OCI-LY7 (cell line): ENCODE data around the gene VWC2L. TPM values are rescaled to one million over a fixed set of nuclear protein-coding genes. Genes with fewer than 3 reads are reported as not detected.

ENCODE experiments used
- BruUV-seq: library from RNA; stranded (reverse); fragments of 400-500 nt; replicated peaks from 2 replicates; lab custom pipeline; 2021; lab: Mats Ljungman, UMichigan
- CTCF ChIA-PET: fragments of 300-600 bp; sonication (Branson Sonifier 250); formaldehyde crosslinking; loops from one replicate; lab custom pipeline; 2022; ENCODE audit warnings: antibody characterized with exemption; ENCODE audit not compliant: unreplicated experiment; lab: Charles Lee
- POLR2A ChIA-PET: fragments of 300-600 bp; sonication (Branson Sonifier 250); formaldehyde crosslinking; loops from one replicate; lab custom pipeline; 2022; ENCODE audit warnings: antibody characterized with exemption; lab: Charles Lee
- DNase-seq: peaks from one replicate; pipeline ENCODE4 v3.0.0-alpha.2; 2015; ENCODE audit warnings: low spot score
- H2AFZ ChIP-seq: fragments of 200-600 bp; sonication (generic), shearing (Covaris generic); 2 replicates; pipeline ENCODE4 v1.6.1; 2014; ENCODE audit warnings: mild to moderate bottlenecking, antibody characterized with exemption, low read length, moderate library complexity
- H3K27ac ChIP-seq: fragments of 200-600 bp; sonication (generic); 2 replicates; pipeline ENCODE4 v1.5.1; 2014; ENCODE audit warnings: mixed run types, low read depth, mild to moderate bottlenecking, moderate library complexity, low read length, inconsistent platforms; ENCODE audit not compliant: poor library complexity, severe bottlenecking
- H3K36me3 ChIP-seq: fragments of 200-600 bp; sonication (generic); 2 replicates; pipeline ENCODE4 v1.6.1; 2014; ENCODE audit warnings: mild to moderate bottlenecking, antibody characterized with exemption, low read length, moderate library complexity, mixed read lengths; ENCODE audit not compliant: insufficient read depth
- H3K4me1 ChIP-seq: fragments of 200-600 bp; sonication (generic); 2 replicates; pipeline ENCODE4 v1.5.1; 2014; ENCODE audit warnings: mild to moderate bottlenecking, low read length; ENCODE audit not compliant: insufficient read depth, poor library complexity, severe bottlenecking
- H3K4me2 ChIP-seq: fragments of 200-600 bp; sonication (generic); 2 replicates; pipeline ENCODE4 v1.6.1; 2014; ENCODE audit warnings: mild to moderate bottlenecking, low read length
- H3K4me3 ChIP-seq: fragments of 200-600 bp; sonication (generic); 2 replicates; pipeline ENCODE4 v1.5.1; 2014; ENCODE audit warnings: mild to moderate bottlenecking, low read depth, low read length; ENCODE audit not compliant: poor library complexity, severe bottlenecking
- H3K79me2 ChIP-seq: fragments of 200-600 bp; sonication (generic); 2 replicates; pipeline ENCODE4 v1.6.1; 2016; ENCODE audit warnings: low read depth, mild to moderate bottlenecking, low read length, moderate library complexity, mixed read lengths; ENCODE audit not compliant: insufficient read depth
- H3K9me2 ChIP-seq: fragments of 200-600 bp; sonication (generic); 2 replicates; pipeline ENCODE4 v1.6.1; 2016; ENCODE audit warnings: mild to moderate bottlenecking, low read length, mixed read lengths; ENCODE audit not compliant: insufficient read depth
- H3K9me3 ChIP-seq: fragments of 200-600 bp; sonication (generic); 2 replicates; pipeline ENCODE4 v1.6.1; 2014; ENCODE audit warnings: mild to moderate bottlenecking, mixed run types, low read length, mixed read lengths
- H4K20me1 ChIP-seq: fragments of 200-600 bp; sonication (generic); 2 replicates; pipeline ENCODE4 v1.6.1; 2014; ENCODE audit warnings: mild to moderate bottlenecking, antibody characterized with exemption, low read length, moderate library complexity, mixed read lengths; ENCODE audit not compliant: insufficient read depth
- CTCF ChIP-seq: fragments of 200-600 bp; sonication (generic); conservative IDR thresholded peaks from 2 replicates; pipeline ENCODE4 v1.5.1; 2014; ENCODE audit warnings: mild to moderate bottlenecking, antibody characterized with exemption, low read length, moderate library complexity, mixed read lengths
- EZH2phosphoT487 ChIP-seq: fragments of 200-600 bp; sonication (generic); IDR thresholded peaks from 2 replicates; pipeline ENCODE4 v1.6.1; 2018; ENCODE audit warnings: low read depth, borderline replicate concordance, mild to moderate bottlenecking, mixed run types, antibody characterized with exemption, low read length, moderate library complexity, mixed read lengths
- intact Hi-C: fragments of 100-400 bp; cut with micrococcal nuclease; formaldehyde crosslinking; loops from one replicate; pipeline ENCODE4 v1.10.0; 2022; ENCODE audit not compliant: unreplicated experiment
- total RNA-seq, 2 experiments: library from RNA; depleted of rRNA in 1 of 2; stranded (reverse); fragments of >200 nt in 1 of 2; shearing (Covaris generic) in 1 of 2; gene quantifications; 2 replicates each; pipeline ENCODE4 v1.2.3, GENCODE V29; 2014 to 2022

VWC2L gene
- total RNA-seq, 2 experiments from 2014 or later, result not detected

GRCh38 chr2:214624166-214624760 lies 213.4 kb downstream of the VWC2L start:
- Histone ChIP-seq H3K9me2 (no peaks in the 10 kb centered on the region), H2AFZ (no peak overlapping the region), H3K4me3 (no peak overlapping the region), H3K4me2 (no peak overlapping the region), H3K9me3 (no peaks in the 10 kb centered on the region), H3K79me2 (no peaks in the 10 kb centered on the region), H4K20me1 (no peaks in the 10 kb centered on the region), H3K27ac (no peak overlapping the region), H3K4me1 (no peaks in the 10 kb centered on the region), H3K36me3 (no peaks in the 10 kb centered on the region)
- CTCF ChIA-PET, result no interaction called here
- TF ChIP-seq EZH2phosphoT487 (no peak), CTCF (no peak)
- no peak for DNase-seq
- POLR2A ChIA-PET, result interaction anchor here (0.6 kb wide), 1 partner anchor 459 kb away, joined by 4 read pairs; no protein-coding TSS in a partner anchor
- BruUV-seq, result no TSS peak
- intact Hi-C loops, result no loop called here

GRCh38 chr2:214628091-214628490 lies 217.2 kb downstream of the VWC2L start:
- POLR2A ChIA-PET, result no interaction called here
- TF ChIP-seq EZH2phosphoT487 (no peak), CTCF (no peak)
- Histone ChIP-seq H3K27ac (no peak overlapping the region), H3K4me3 (no peak overlapping the region), H3K79me2 (no peaks in the 10 kb centered on the region), H3K4me1 (no peaks in the 10 kb centered on the region), H2AFZ (no peak overlapping the region), H3K9me3 (no peaks in the 10 kb centered on the region), H4K20me1 (no peaks in the 10 kb centered on the region), H3K9me2 (no peaks in the 10 kb centered on the region), H3K4me2 (no peak overlapping the region), H3K36me3 (no peaks in the 10 kb centered on the region)
- no peak for DNase-seq
- intact Hi-C loops, result no loop called here
- no TSS peak for BruUV-seq
- CTCF ChIA-PET, result no interaction called here
